HEK293T (cell line): ENCODE data around the gene GRK1.
"Not testable (repeated sequence)": the region's sequence is repeated elsewhere in the genome, so short reads cannot be mapped to it uniquely, and the experiment has no call there.

ENCODE experiments used
- ELF4 ChIP-seq: fragments of 450-650 bp; IDR thresholded peaks from 2 replicates; pipeline ENCODE4 v1.6.1; 2017; ENCODE audit warnings: antibody characterized with exemption
- FOXK2 ChIP-seq: fragments of 450-650 bp; IDR thresholded peaks from 2 replicates; pipeline ENCODE4 v1.6.1; 2016; ENCODE audit warnings: mild to moderate bottlenecking
- FOXM1 ChIP-seq: fragments of 450-650 bp; IDR thresholded peaks from 2 replicates; pipeline ENCODE4 v1.6.1; 2017; ENCODE audit warnings: mild to moderate bottlenecking, borderline replicate concordance
- HDGF ChIP-seq: fragments of 450-650 bp; IDR thresholded peaks from 2 replicates; pipeline ENCODE4 v1.6.1; 2017; ENCODE audit warnings: antibody characterized with exemption, borderline replicate concordance
- NFRKB ChIP-seq: fragments of 450-650 bp; IDR thresholded peaks from 2 replicates; pipeline ENCODE4 v1.6.1; 2016; ENCODE audit warnings: mild to moderate bottlenecking, moderate library complexity
- PKNOX1 ChIP-seq: fragments of 450-650 bp; IDR thresholded peaks from 2 replicates; pipeline ENCODE4 v1.6.1; 2016
- SP1 ChIP-seq: fragments of 450-650 bp; IDR thresholded peaks from 2 replicates; pipeline ENCODE4 v1.6.1; 2017
- SUZ12 ChIP-seq: fragments of 450-650 bp; IDR thresholded peaks from 2 replicates; pipeline ENCODE4 v1.6.1; 2016; ENCODE audit warnings: mild to moderate bottlenecking

GRCh38 chr13:113725329-113726105 lies 58.5 kb downstream of the GRK1 start:
- not testable (repeated sequence) for TF ChIP-seq FOXK2, SP1, HDGF, SUZ12, NFRKB, PKNOX1, FOXM1, ELF4
